CD4-positive, alpha-beta T cell (primary cell): ENCODE measurements around the gene HSPBAP1. TPM values are rescaled to one million over a fixed set of nuclear protein-coding genes. Genes with fewer than 3 reads are reported as not detected.

ENCODE experiments used
- ATAC-seq: fragments of 200-7000 bp; cut with Tn5 transposase; one replicate; pipeline ENCODE4 v1.10.0; 2022; ENCODE audit warnings: mild to moderate bottlenecking; ENCODE audit not compliant: poor library complexity
- CTCF ChIA-PET: fragments of 350-600 bp; sonication (Branson Sonifier 250); formaldehyde crosslinking; loops from one replicate; lab custom pipeline; 2021; ENCODE audit warnings: antibody characterized with exemption, inconsistent platforms; lab: Charles Lee
- POLR2A ChIA-PET: fragments of 350-600 bp; sonication (Branson Sonifier 250); formaldehyde crosslinking; loops from one replicate; lab custom pipeline; 2021; ENCODE audit warnings: antibody characterized with exemption, inconsistent platforms; lab: Charles Lee
- DNase-seq, 14 experiments: peaks; one replicate each; pipeline ENCODE4 v3.0.0-alpha.2; 2013 to 2020; ENCODE audit warnings: mixed read lengths in 2 of 14
- H3K27ac ChIP-seq, 2 donors: one replicate each; pipeline versions ENCODE4 v1.5.1 to v1.7.0; 2013; ENCODE audit warnings: low read length in 2 of 2, low read depth in 1 of 2, mild to moderate bottlenecking in 1 of 2
- H3K27me3 ChIP-seq, 2 experiments: 1 replicate in 1 of 2; 2 replicates in 1 of 2; pipeline versions ENCODE4 v1.6.1 to v1.7.0; 2013; ENCODE audit warnings: low read length in 2 of 2, control low read depth in 1 of 2, mild to moderate bottlenecking in 1 of 2, moderate library complexity in 1 of 2; ENCODE audit not compliant: insufficient read depth in 2 of 2, control insufficient read depth in 1 of 2
- H3K36me3 ChIP-seq: one replicate; pipeline ENCODE4 v1.6.1; 2013; ENCODE audit warnings: low read length, control low read depth; ENCODE audit not compliant: insufficient read depth
- H3K4me1 ChIP-seq: one replicate; pipeline ENCODE4 v1.6.1; 2013; ENCODE audit warnings: low read length, control low read depth; ENCODE audit not compliant: insufficient read depth
- H3K4me3 ChIP-seq: one replicate; pipeline ENCODE4 v1.5.1; 2013; ENCODE audit warnings: mild to moderate bottlenecking, low read length, moderate library complexity
- H3K9me3 ChIP-seq, 2 experiments: 1 replicate in 1 of 2; 2 replicates in 1 of 2; pipeline versions ENCODE4 v1.6.1 to v1.7.0; 2013; ENCODE audit warnings: low read length in 2 of 2, mild to moderate bottlenecking in 2 of 2, control low read depth in 1 of 2, moderate library complexity in 1 of 2; ENCODE audit not compliant: control insufficient read depth in 1 of 2, insufficient read depth in 1 of 2
- H3K27ac Mint-ChIP-seq: one replicate; pipeline ENCODE4 v1.8.0; 2020; ENCODE audit warnings: mixed read lengths
- H3K27me3 Mint-ChIP-seq: one replicate; pipeline ENCODE4 v1.8.0; 2021; ENCODE audit warnings: mixed read lengths
- H3K36me3 Mint-ChIP-seq: one replicate; pipeline ENCODE4 v1.8.0; 2021; ENCODE audit warnings: low read depth, mixed read lengths
- H3K4me1 Mint-ChIP-seq: one replicate; pipeline ENCODE4 v1.8.0; 2021; ENCODE audit warnings: low read depth, mixed read lengths
- H3K4me3 Mint-ChIP-seq: one replicate; pipeline ENCODE4 v1.8.0; 2020; ENCODE audit warnings: mild to moderate bottlenecking, mixed read lengths
- H3K9me3 Mint-ChIP-seq: one replicate; pipeline ENCODE4 v1.8.0; 2020; ENCODE audit warnings: mixed read lengths
- CTCF ChIP-seq: fragments of 200-600 bp; IDR thresholded peaks from one replicate; pipeline ENCODE4 v1.8.0; 2022; ENCODE audit warnings: antibody characterized with exemption, mild to moderate bottlenecking
- intact Hi-C, 2 experiments: fragments of 100-400 bp; cut with DNase I in 1 of 2; cut with micrococcal nuclease in 1 of 2; formaldehyde crosslinking; loops; one replicate each; pipeline versions ENCODE4 v1.15.1 to v1.9.0; 2023 to 2025; cut with DNase I, micrococcal nuclease
- total RNA-seq, 174 experiments: library from RNA in 2 of 174; stranded (reverse) in 2 of 174; gene quantifications; one replicate each; pipeline ENCODE4 v1.2.3 and lab custom pipeline; 2021 to 2026

The HSPBAP1 gene
- total RNA-seq, 2 experiments from 2014 or later, result 9.3 to 11.0 TPM

DNA sequence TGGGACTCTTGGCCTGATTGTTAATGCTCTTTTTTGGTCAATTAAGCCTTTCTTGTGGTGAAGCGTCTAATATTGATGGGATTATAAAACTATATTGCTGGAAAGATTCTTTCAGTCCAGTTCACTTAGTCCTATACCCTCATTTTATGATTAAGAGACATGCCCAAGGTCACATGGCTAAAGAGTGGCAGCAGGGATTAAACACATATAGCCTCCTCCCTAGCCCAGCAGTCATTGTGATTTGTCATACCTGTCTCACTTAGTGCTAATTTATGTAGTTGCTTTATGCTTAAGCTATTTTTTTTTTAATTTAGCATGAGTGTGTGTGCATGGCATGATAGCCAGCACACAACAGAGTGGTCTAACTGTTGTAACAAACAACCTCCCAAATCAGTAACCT is 103.5 kb downstream of the HSPBAP1 start:
- CTCF ChIA-PET, result no interaction called here
- no peaks in the 10 kb centered on the region for H3K27me3 ChIP-seq
- peaks cover 7% of the 10 kb centered on the region for H3K4me1 ChIP-seq
- POLR2A ChIA-PET, result no interaction called here
- H3K9me3 ChIP-seq, result no peaks in the 10 kb centered on the region
- no peaks in the 10 kb centered on the region for H3K27me3 Mint-ChIP-seq
- no peak overlapping the region for H3K4me3 ChIP-seq
- DNase-seq (no peak), ATAC-seq (no peak)
- TF ChIP-seq CTCF, result no peak
- no peak overlapping the region for H3K4me3 Mint-ChIP-seq
- H3K27ac Mint-ChIP-seq, result no peak overlapping the region
- intact Hi-C loops, result no loop called here
- peaks cover 34% of the 10 kb centered on the region for H3K36me3 Mint-ChIP-seq
- peaks cover 17% of the 10 kb centered on the region for H3K4me1 Mint-ChIP-seq
- H3K9me3 Mint-ChIP-seq, result no peaks in the 10 kb centered on the region
- H3K36me3 ChIP-seq, result peaks cover 35% of the 10 kb centered on the region
- H3K27ac ChIP-seq, result no peak overlapping the region

Other genes with a start within 250 kb of the HSPBAP1 start
- gene PARP9, start 229.5 kb downstream of the HSPBAP1 start, total RNA-seq, result 10 to 100 TPM; 13.2 to 14.4 TPM
- gene DTX3L, start 229.5 kb downstream of the HSPBAP1 start, total RNA-seq, result 10 to 100 TPM; 15.4 to 18.6 TPM
- 10 to 100 TPM; 41.6 to 41.8 TPM for gene PARP15, start 216.2 kb downstream of the HSPBAP1 start, total RNA-seq
- gene PARP14, start 113.0 kb downstream of the HSPBAP1 start, total RNA-seq, result 10 to 100 TPM; 29.0 to 31.6 TPM
- gene SLC49A4, start 1.2 kb upstream of the HSPBAP1 start, total RNA-seq, result 1 to 10 TPM; 4.7 to 5.1 TPM
- gene SEMA5B, start 233.9 kb upstream of the HSPBAP1 start, total RNA-seq, result under 1 TPM in 1 of 2 experiments, not detected in 1; 0.22 TPM